HuH-7.5 (cell line): ENCODE measurements around the gene SNRNP48.

Source experiments
- DNase-seq: peaks from one replicate; pipeline ENCODE4 v3.0.0; 2011; ENCODE audit warnings: low spot score

Gene SNRNP48

DNA sequence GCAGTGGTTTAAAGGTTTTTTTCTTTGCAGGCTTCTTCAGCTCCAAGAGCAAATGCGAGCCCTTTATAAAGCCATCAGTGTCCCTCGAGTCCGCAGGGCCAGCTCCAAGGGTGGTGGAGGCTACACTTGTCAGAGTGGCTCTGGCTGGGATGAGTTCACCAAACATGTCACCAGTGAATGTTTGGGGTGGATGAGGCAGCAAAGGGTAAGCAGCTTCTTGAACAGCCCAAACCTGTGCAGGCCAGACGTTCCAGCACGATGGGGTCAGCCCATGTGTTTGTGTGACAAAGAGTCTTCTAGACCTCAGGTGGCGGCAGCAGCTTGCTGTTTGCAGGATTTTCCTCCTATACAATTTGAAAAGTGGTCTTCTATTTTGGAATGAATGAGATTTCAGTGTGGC, 30.8 kb upstream of the SNRNP48 start:
- DNase-seq: no peak

DNA sequence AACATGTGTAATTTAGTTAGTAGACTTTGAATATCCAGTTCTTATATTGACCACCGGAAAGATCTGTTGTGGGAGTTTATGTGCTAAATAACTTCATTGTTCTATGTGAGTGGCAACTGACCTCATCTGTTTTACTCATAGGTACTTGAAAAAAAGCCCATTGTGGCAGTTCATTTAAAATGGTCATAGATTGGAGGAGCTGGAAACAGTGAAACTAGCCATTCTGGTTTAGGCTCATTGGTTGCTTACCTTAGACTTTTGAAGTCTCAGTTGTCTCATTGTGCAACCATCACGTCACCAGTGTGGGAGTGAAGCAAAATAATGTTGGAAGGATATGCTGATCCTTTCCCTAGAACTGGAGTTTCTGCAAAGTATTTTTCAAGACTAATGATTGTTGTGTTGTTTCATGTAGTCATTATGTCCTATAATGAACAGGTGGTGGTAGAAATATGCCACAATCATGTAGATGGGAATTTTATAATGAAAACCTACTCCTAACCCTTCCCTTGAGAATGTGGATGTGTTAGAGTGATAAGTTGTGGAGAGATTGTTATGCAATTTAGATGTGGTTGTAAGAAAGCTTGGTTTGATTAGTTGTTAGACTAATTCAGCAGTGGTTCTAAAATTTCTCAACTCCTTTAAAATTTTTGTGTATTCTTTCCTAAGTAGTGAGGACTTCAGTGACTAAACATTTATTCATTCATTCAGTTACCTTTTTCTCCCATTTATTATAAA, 30.2 kb upstream of the SNRNP48 start:
- no peak for DNase-seq

DNA sequence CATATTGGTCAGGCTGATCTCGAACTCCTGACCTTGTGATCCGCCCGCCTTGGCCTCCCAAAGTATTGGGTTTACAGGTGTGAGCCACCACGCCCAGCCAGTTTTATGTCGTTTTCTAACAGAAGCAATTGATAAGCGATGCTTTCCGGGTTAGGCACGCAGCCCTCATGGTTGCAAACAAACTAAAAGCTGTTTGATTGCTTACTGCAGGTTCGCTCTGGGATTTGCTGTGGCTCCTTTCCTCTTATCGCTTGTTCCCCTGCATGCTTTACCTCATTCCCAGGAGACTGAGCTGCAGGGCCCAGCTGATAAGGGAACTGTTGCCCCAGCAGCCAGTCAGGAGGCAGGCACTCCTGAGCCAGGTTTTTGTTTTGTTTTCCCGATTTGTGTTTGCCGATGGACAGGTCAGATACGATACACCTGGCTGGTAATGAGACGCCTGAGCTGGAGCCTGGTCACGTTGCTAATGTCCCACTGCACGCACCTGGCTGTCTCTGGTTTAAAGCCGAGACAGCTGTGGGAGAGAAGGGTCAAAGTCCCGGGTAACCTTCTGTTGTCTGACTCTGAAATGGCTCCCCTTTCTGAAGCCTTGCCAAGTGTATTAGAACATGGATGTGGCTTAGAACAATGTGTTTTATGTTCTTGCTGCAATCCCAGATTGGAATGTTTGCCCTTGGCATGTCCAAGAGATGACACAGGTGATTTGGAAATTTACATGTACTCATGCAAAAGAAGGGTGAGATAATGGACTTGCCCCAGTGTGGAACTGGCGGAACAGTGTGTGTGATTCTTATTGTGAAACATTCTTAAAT, 28.6 kb upstream of the SNRNP48 start:
- peak; percentile 37 for DNase-seq

DNA sequence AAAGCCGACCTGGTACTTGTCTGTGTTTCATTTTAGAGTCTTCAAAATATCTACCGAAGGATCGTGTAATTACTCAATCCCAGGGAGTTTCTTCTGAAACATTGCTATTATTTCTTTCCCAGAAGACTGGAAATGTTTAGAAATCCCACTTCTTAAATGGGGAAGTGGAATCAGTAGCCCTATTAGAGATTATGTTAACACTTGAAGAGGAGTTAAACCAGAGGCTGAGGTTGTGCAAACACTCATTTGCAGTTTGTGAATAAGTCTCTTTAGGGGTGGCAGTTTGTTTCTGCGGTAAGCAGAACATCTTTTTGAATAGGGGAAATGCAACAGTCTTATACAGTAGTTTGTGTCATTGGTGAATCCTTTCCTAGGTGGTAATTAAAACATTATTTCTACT, 27.2 kb upstream of the SNRNP48 start:
- no peak for DNase-seq

DNA sequence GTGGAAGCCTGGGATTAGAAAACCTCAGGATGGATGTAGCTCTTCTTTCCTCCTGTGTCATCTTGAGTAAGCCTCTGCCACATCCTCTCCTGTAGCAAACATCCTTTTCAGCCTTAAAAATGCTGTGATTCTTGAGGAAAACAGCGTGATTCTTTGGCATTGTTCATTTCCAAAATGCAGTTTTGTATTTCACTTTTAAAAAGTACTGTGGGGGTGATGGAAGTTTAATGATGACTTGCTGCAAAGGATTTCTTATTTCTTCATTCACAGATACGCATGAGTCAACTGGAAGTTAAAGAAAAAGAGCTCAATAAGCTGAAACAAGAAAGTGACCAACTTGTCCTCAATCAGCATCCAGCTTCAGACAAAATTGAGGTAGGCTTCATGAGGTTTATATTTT, 23.9 kb upstream of the SNRNP48 start:
- DNase-seq: no peak

DNA sequence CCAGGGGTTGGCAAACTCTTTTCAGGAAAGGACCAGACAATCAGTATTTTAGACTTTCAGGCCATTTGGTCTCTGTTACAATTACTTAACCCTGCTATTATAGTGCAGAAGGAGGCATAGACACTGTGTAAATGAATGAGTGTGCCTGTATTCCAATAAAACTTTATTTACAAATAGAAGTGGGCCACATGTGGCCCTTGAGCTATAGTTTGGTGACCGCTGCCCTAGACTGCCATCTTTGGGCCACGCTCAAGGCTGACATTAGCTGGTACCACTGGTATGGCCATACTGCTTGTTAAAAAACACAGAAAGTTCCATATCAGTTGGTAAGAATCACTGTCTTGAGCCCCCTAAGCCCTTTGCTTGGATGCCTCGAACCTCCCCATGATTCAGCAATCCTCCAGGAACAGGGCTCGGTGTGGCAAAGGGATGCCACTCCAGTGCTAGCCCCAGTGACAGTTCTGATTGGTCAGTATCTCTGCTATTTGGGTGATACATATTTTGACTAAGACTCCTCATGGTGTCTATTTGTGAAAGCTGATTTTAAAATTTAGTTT, 23.3 kb upstream of the SNRNP48 start:
- no peak for DNase-seq

DNA sequence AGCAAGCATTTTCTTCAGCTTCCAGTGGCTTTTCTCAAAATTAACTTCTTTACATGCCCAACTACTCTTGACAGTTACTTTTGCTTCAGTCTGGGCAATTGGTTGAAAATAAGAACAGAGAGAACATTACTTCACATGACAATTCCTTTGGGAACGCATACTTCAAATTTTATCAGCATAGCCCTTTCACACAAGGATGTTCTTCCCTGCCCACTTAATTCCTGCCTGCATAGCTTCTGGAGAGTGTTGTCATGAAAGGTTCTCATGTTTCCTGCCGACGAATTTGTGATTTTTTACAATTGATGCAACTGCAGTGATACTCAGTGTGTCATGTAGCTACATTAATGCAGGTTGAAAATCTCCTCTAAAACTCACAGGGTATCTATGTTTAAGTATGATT, 22.0 kb upstream of the SNRNP48 start:
- no peak for DNase-seq

DNA sequence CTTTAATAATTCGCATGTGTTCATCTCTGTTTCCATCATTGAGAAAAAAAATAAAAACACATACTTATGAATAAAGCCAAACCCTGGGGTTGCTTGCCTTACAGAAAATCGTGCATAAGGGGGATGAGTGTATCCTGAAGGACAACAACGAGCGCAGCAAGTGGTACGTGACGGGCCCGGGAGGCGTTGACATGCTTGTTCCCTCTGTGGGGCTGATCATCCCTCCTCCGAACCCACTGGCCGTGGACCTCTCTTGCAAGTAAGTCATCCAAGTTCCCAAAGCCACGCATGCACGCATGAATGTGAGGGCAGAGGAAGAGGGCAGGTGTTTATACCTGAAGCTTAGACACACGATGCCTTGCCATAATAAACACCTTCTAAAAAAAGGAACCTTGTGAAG, 20.9 kb upstream of the SNRNP48 start:
- DNase-seq: no peak

DNA sequence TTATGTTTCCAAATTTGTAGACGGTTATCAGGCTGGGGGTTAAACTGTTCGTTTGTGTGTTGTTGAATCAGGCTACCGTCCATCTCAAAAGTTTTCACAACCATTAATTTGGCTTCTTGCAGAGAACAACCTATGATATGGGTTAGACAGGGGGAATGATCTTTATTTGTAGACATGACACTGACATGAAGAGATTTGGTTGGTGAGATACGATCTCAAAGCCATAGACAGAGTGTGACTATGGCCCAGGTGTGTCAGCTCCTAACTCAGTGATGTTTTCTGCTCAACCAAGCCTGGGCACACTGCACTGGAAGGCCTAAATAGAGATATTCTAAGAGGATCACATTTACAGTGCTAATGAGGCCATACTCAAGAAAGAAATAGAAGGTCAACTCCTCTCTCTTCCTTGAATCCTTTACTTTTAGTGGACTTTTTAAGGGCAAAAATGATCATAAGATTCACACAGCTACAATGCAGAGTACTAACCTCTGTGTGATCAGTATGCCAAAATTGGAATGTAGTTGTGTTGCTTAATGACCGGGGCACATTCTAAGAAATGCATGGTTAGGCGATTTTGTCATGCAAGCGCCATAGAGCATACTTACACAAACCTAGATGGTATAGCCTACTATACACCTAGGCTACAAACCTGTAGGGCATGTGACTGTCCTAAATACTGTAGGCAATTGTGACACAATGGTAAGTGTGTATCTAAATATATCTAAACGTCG, 17.6 kb upstream of the SNRNP48 start:
- no peak for DNase-seq

DNA sequence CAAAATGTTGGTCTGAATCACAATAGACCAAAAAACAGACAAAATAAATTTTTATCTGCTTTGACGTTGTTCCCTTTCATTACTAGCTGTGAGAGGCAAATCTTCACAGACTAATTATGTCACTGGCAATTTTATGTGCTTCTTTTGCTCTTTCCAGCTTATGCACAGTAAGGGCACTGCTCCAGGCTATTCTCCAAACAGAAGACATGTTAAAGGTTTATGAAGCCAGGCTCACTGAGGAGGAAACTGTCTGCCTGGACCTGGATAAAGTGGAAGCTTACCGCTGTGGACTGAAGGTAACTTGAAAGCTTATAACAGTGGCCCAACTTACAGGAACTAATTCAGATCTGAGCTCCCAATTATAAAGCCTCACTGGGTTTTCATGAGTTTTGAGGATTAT, 15.5 kb upstream of the SNRNP48 start:
- DNase-seq: no peak

DNA sequence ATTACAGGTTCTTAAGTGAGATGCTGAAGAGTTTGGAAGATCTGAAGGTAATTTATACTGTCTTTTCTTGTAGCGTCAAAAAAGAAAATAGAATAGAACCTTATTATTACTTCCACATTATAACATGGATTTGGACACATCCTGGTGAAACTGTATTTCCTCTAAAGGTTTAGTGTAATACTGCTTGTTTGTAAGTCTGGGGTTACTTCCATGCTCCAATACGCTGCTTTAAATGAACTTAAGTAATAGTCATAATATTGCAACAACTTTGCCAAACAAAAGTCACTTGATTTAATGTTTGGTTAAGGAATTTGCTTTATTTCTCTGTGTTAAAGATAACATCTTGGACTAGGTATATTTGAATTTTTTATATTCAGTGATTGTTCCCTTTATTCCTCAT, 11.5 kb upstream of the SNRNP48 start:
- no peak for DNase-seq

DNA sequence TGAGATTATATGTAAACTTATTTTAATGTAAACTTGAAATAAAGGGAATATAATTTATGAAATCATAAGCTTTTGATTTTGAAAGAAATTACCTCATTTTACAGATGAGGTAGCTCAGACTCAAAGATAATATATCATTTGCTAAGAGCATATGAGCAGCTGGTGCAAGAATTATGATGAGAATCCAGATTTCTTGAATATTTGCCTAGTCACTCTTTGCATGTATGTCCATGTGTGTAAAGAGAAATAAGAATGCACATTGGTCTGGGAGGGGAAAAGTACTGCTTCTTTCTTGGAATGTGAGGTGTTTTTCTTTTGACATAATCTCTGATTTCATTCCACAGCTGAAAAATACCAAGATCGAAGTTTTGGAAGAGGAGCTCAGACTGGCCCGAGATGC, 11.1 kb upstream of the SNRNP48 start:
- no peak for DNase-seq

DNA sequence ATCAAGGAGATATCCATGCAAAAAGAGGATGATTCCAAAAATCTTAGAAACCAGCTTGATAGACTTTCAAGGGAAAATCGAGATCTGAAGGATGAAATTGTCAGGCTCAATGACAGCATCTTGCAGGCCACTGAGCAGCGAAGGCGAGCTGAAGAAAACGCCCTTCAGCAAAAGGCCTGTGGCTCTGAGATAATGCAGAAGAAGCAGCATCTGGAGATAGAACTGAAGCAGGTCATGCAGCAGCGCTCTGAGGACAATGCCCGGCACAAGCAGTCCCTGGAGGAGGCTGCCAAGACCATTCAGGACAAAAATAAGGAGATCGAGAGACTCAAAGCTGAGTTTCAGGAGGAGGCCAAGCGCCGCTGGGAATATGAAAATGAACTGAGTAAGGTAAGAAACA, 10.1 kb upstream of the SNRNP48 start:
- DNase-seq: no peak

DNA sequence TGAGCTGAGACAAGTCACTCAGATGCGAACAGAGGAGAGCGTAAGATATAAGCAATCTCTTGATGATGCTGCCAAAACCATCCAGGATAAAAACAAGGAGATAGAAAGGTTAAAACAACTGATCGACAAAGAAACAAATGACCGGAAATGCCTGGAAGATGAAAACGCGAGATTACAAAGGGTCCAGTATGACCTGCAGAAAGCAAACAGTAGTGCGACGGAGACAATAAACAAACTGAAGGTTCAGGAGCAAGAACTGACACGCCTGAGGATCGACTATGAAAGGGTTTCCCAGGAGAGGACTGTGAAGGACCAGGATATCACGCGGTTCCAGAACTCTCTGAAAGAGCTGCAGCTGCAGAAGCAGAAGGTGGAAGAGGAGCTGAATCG, 9.5 kb upstream of the SNRNP48 start:
- no peak for DNase-seq

DNA sequence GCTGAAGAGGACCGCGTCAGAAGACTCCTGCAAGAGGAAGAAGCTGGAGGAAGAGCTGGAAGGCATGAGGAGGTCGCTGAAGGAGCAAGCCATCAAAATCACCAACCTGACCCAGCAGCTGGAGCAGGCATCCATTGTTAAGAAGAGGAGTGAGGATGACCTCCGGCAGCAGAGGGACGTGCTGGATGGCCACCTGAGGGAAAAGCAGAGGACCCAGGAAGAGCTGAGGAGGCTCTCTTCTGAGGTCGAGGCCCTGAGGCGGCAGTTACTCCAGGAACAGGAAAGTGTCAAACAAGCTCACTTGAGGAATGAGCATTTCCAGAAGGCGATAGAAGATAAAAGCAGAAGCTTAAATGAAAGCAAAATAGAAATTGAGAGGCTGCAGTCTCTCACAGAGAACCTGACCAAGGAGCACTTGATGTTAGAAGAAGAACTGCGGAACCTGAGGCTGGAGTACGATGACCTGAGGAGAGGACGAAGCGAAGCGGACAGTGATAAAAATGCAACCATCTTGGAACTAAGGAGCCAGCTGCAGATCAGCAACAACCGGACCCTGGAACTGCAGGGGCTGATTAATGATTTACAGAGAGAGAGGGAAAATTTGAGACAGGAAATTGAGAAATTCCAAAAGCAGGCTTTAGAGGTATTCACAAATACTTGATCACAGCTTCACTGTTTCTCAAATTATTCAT, 8.9 kb upstream of the SNRNP48 start:
- peak; percentile 22 for DNase-seq

DNA sequence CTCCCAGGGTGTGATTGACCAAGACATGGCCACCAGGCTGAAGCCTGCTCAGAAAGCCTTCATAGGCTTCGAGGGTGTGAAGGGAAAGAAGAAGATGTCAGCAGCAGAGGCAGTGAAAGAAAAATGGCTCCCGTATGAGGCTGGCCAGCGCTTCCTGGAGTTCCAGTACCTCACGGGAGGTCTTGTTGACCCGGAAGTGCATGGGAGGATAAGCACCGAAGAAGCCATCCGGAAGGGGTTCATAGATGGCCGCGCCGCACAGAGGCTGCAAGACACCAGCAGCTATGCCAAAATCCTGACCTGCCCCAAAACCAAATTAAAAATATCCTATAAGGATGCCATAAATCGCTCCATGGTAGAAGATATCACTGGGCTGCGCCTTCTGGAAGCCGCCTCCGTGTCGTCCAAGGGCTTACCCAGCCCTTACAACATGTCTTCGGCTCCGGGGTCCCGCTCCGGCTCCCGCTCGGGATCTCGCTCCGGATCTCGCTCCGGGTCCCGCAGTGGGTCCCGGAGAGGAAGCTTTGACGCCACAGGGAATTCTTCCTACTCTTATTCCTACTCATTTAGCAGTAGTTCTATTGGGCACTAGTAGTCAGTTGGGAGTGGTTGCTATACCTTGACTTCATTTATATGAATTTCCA, 4.6 kb upstream of the SNRNP48 start:
- DNase-seq: no peak

DNA sequence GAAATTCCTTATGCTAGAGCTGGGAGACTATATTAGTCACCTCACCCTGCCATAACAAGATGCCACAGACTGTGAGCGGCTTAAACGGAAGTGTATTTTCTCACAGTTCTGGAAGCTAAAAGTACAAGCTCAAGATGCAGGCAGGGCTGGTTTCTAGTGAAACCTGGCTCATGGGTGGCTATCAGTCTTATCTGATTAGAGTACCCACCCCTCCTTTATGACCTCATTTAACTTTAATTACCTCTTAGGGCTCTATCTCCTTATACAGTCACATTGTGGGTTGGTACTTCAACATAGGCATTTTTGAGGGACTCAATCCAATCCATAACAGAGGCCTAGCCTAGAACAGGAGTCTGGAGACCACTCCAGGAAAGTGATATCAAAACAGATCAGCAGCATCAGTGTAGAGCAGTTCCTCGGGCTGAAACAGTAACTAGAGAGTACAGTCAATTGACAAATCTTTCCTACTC, 2.3 kb upstream of the SNRNP48 start:
- DNase-seq: no peak

DNA sequence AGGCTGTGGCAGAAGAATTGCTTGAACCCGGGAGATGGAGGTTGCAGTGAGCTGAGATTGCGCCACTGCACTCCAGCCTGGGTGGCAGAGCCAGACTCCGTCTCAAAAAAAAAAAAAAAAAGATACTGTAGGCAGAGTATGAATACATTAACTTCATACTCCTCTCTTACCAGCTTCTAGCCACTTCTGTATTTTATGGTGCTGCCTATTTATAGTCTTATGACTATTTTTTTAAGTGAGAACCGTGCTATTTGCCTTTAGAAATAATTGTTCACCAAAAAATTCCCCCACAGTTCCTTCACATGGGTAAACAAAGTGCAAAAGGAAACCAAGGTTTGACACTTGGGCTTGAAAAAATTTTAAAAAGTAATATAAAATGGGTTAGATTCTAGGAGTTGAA, 1.5 kb upstream of the SNRNP48 start:
- no peak for DNase-seq

DNA sequence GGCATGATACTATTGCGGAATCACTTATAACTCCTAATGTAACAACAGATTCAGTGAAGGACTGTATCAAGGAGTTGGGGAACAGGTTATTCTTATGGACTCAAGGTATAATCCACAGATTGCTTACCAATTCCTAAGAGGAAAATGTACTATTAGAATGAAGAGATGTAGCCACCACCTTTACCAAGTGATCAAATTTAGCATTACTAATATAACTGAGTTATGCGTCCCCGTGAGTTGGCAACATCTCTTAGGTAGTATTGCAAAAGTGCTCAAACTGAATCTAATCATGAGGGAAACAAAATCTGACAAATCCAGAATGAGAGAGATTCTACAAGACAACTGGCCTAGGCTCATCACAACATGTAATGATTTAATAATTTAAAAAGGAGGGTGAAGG, 777 bp upstream of the SNRNP48 start:
- no peak for DNase-seq

DNA sequence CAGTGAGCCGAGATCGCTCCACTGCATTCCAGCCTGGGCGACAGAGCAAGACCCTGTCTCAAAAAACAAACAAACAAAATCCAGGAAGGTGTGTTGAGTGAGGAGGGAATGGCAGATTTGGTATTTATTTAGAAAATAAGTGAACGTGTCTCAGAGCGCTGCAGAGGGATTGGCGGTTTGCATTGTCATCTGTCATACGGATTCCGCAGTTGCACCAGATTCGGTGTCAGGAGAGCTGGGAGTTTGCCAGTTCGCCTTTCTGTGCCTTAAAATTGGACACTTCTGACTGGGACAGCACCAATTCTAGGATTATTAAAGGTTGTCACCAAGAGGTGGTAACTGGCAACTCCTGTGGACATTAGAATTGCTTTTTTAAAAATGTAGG, 912 bp downstream of the SNRNP48 start:
- no peak for DNase-seq

DNA sequence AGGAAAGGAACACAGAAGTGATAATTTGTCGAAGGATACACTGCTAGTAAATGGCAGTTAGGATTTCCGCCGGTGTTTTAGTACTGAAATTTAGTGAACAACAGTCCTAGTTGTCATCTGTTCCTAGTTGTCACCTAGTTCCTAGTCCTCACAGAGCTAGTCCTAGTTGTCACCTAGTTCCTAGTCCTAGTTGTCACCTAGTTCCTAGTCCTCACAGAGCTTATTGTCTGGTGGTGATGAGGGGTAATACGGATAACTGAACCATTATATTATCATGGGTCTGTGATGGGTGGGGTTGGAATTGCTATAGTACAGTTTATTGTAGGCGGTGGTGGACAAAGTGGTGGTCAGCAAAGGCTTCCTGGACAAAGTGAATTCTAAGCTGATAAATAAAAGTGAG, 1.8 kb downstream of the SNRNP48 start:
- DNase-seq: no peak

DNA sequence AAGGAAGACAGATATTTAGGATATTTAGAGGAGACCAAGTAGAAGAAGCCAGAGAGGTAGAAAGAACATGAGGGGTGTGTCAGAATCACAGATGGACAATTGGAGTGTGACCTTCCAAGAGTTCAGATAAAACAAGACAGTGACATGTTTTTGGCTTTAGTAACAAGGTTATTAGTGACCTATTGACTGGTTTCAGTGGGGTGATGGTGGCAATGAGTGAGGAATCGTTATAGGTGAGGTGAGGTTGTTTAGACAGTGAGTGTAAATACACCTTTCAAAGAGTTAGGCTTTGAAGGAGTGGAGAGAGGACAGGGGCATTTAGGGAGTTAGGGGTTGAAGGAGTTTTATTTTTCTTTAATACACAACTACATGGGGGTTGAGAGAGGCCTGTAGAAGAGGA, 3.2 kb downstream of the SNRNP48 start:
- no peak for DNase-seq
